ENCODE data around the gene PPP1R16B.

PPP1R16B gene

DNA sequence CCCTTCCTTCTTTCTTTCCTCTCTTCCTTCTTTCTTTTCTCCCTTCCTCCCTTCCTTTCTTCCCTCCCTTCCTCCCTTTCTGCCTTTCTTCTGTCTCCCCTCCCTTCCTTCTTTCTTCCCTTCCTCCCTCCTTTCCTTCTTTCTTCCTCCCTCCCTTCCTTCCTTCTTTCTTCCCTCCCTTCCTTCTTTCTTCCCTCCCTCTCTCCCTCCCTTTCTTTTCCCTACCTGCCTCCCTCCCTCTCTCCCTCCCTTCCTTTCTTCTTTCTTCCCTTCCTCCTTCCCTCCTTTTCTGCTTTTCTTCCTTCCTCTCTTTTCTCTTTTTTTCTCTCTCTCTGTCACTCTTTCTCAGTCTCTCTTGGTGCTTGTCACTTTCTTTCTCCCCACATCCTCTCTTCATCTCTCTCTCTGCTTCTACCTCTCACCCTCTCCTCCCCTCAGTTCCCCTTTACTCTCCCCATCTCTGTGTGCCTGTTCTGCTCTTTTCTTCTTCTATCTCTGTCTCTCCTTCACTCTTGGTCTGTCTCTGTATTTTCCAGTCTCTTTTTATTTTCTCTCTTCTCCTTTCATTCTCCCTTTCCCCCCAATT, 90.6 kb downstream of the PPP1R16B start:
- DNase-seq (ENCODE audit: low read depth, low spot score), result no peak

DNA sequence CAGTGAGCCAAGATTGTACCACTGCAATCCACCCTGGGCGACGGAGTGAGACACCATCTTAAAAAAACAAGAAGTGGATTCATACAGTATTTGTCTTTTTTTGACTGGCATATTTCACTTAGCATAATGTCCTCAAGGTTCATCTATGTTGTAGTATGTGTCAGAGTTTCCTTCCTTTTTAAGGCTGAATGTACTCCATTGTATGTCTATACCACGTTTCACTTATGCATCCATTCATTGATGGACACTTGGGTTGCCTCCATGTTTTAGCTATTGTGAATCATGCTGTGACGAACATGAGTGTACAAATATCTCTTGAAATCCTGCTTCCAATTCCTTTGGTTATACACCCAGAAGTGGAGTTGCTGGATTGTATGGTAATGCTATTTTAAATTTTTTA, 91.8 kb downstream of the PPP1R16B start:
- DNase-seq (ENCODE audit: low read depth, low spot score), result no peak

GRCh38 chr20:38900606-38901005, 95.1 kb downstream of the PPP1R16B start:
- no peak for DNase-seq (ENCODE audit: low read depth, low spot score)

GRCh38 chr20:38902601-38903000, 97.1 kb downstream of the PPP1R16B start:
- no peak for DNase-seq (ENCODE audit: low read depth, low spot score)

- DNase-seq (ENCODE audit: low read depth, low spot score), result no peak
Observed at GRCh38 chr20:38903335-38903734, 97.8 kb downstream of the PPP1R16B start.

DNA sequence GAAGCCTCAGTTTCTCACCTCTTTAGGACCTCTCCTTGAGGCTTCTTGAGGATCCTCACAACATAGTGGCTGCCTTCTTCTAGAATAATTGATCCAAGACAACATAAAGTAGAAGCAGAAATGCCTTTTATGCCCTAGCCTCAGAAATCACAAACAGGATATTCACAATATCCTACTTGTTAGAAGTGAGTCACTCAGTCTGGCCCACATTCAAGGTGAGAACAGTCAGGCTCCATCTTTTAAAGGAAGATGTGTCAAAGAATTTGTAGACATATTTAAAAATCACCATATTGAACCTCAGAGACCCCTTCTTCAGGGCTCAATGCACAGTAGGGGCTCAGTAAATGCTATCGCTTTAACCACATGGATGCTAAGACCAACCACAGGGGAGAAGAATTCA, 99.9 kb downstream of the PPP1R16B start:
- DNase-seq (ENCODE audit: low read depth, low spot score), result no peak

DNA sequence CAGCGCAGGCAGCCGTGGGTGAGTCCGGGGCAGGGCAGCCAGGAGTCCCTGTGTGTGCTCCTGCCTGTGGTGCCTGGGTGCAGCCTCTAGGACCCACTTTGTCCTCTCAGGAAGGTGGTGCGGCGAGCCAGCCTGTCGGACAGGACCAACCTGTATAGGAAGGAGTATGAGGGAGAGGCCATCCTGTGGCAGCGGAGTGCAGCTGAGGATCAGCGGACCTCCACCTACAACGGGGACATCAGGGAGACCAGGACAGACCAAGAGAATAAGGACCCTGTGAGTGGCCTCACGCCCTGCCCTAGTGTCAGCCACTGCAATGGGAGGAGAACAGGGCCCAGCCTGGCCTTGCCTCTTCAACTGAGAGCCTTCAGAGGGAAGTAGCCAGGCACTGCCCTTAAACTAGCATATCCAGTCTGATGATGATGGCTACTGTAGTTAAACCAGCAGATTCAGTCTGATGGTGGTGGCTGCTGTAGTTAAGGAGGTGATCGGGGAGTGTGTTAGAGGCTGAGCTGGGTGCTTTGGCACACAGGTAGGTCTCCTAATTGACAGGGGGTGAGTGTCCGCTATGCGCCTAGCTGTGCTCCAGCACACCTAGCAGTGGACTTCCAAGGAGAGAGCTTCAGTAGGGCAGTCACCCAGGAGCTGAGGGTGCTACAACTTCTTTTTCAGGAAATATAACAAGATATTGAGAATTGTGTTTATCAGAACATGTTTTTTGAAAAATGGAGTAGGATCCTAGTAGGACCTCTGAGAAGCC, 102.6 kb downstream of the PPP1R16B start:
- DNase-seq (ENCODE audit: low read depth, low spot score), result no peak

DNA sequence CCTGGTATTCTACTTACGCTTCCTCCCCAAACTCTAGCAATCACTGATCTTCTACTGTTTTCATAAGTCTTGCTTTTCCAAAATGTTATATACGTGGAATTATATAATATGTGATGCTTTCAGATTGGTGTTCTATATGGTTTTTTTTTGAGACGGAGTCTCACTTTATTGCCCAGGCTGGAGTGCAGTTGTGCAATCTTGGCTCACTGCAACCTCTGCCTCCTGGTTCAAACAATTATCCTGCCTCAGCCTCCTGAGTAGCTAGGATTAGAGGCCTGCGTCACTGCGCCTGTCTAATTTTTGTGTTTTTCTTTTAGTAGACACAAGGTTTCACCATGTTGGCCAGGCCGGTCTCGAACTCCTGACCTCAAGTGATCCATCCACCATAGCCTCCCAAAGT, 109.9 kb downstream of the PPP1R16B start:
- no peak for DNase-seq (ENCODE audit: low read depth, low spot score)

DNA sequence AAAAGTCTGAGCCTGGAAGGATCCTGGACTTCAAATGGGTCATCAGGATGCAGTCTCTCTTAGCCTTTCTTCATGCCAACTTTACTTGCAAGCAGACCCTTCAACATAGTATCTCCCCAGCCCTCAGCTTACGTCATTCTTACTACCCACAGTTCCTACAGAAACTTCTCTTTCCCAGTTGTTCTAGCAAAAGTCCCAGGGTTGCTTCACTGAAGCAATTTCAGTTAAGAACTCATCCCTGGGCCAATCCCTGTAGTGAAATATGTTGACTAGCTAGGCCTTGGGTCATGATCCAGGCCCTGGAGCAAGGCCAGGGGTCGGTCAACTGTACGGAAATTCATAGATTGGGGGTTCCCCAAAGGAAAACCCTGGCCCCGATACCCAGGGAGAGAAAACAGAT, 112.2 kb downstream of the PPP1R16B start:
- no peak for DNase-seq (ENCODE audit: low read depth, low spot score)

- no peak for DNase-seq (ENCODE audit: low read depth, low spot score)
Observed at GRCh38 chr20:38918172-38918571, 112.7 kb downstream of the PPP1R16B start.

- no peak for DNase-seq (ENCODE audit: low read depth, low spot score)
Observed at GRCh38 chr20:38919683-38920082, 114.2 kb downstream of the PPP1R16B start.

GRCh38 chr20:38920411-38920810, 114.9 kb downstream of the PPP1R16B start:
- DNase-seq (ENCODE audit: low read depth, low spot score), result no peak

DNA sequence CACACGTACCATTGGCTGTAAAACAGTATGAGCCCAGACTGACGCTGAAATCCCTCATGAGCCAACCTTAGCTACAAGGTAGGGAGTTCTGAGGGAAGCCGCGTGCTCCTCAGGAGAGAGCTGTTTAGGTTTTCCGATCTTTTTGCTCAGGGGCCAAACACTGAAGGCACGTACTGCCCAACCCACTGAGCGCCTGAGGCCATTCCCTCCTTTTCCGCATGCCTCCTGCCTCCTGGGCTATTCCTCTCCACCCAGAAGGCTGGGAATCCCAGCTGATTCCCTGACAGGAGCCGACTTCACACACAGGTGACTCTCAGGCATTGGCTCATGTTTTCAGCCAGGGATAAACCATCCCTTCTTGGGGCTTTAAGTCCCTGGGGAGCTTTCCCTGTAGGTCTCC, 115.4 kb downstream of the PPP1R16B start:
- no peak for DNase-seq (ENCODE audit: low read depth, low spot score)

GRCh38 chr20:38924718-38925117, 119.2 kb downstream of the PPP1R16B start:
- no peak for DNase-seq (ENCODE audit: low read depth, low spot score)

DNA sequence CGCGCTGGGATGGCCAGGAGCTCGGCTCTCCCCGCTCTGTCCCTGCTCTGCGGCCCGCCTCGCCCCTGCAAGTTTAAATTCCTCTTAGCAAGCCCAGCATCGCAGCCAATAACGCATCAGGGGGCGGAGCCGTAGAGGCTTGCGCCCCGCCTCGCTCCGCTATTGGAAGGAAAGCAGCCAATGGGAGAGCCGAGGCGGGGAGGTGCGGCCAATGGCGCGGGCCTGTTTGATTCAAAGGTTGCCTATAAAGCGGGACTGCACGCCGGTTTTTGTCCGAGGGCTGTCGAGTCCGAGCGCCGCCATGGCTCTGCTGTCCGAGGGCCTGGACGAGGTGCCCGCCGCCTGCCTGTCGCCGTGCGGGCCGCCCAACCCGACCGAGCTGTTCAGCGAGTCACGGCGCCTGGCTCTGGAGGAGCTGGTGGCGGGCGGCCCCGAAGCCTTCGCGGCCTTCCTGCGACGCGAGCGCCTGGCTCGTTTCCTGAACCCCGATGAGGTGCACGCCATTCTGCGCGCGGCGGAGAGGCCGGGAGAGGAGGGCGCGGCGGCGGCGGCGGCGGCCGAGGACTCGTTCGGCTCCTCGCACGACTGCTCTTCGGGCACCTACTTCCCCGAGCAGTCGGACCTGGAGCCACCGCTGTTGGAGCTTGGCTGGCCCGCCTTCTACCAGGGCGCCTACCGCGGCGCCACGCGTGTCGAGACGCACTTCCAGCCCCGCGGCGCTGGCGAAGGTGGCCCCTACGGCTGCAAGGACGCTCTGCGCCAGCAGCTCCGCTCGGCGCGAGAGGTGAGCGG, 120.8 kb downstream of the PPP1R16B start, which contains the start of gene FAM83D:
TSS of gene FAM83D (plus strand) at position 276 of the 792 bp plus-strand sequence. CDS start at position 302, 26 bp downstream.
- DNase-seq (ENCODE audit: low read depth, low spot score), result peak; percentile 99

- peak; percentile 21 for DNase-seq (ENCODE audit: low read depth, low spot score)
Observed at GRCh38 chr20:38926934-38927616, 121.6 kb downstream of the PPP1R16B start.

GRCh38 chr20:38927902-38928578, 122.5 kb downstream of the PPP1R16B start:
- DNase-seq (ENCODE audit: low read depth, low spot score), result no peak

- DNase-seq (ENCODE audit: low read depth, low spot score), result no peak
Observed at GRCh38 chr20:38930242-38930569, 124.7 kb downstream of the PPP1R16B start.

DNA sequence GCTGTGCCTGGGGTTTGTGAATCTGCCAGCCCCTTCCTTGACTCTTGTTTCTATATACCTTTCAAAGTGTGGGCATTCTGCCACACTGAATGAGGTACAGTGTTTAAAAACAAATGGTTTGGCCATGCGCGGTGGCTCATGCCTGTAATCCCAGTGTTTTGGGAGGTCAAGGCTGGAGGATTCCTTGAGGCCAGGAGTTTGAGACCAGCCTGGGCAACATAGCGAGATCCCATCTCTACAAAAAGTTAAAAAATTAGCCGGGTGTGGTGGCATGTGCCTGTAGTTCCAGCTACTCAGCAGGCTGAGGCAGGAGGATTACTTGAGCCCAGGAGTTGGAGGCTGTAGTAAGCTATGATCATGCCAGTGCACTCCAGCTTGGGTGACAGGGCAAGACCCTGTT, 126.5 kb downstream of the PPP1R16B start:
- no peak for DNase-seq (ENCODE audit: low read depth, low spot score)

GRCh38 chr20:38932457-38933120, 127.1 kb downstream of the PPP1R16B start:
- peak; percentile 62 for DNase-seq (ENCODE audit: low read depth, low spot score)

DNA sequence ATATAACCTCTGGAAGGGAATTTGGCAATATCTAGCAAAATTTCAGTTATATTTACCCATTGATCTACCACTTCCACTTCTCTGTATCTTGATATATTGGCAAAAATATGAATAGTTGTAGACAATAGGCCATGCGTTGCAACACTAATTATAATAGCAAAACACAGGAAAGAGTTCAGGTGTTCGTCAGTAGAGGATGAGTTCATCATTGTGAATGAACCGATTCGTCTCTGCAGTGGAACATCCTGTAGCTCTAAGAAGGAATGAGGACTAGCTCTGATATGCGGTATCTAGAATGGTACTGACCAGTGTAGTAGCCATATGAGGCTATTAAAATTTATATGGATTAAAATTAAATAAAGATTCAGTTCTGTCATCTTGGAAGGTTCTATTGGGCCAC, 129.0 kb downstream of the PPP1R16B start:
- no peak for DNase-seq (ENCODE audit: low read depth, low spot score)
